ENCODE data around the gene AFG1L.

DNA sequence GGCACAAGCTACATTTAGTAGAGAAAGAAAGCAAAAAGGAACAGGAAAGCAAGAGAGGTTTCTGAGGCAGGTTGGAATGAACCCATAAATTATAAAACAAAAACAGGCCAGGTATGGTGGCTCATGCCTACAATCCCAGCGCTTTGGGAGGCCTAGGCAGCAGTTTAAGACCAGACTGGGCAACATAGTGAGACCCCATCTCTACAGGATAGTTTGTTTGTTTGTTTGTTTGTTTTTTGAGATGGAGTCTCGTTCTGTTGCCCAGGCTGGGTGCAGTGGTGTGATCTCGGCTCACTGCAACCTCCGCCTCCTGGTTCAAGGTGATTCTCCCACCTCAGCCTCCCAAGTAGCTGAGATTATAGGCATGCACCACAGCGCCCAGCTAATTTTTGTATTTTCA lies 49.0 kb downstream of the AFG1L start:
- no peak for TF ChIP-seq SUZ12 (IDR thresholded peaks at IDR 0.05; ENCODE audit: extremely low read depth, insufficient read depth, insufficient read length)
- TF ChIP-seq ZNF274 (IDR thresholded peaks at IDR 0.05; ENCODE audit: low read depth, low read length), result no peak
